ENCODE results near the gene SLX1B.
"Not testable (repeated sequence)": the region's sequence is repeated elsewhere in the genome, so short reads cannot be mapped to it uniquely, and the experiment has no call there.

DNA sequence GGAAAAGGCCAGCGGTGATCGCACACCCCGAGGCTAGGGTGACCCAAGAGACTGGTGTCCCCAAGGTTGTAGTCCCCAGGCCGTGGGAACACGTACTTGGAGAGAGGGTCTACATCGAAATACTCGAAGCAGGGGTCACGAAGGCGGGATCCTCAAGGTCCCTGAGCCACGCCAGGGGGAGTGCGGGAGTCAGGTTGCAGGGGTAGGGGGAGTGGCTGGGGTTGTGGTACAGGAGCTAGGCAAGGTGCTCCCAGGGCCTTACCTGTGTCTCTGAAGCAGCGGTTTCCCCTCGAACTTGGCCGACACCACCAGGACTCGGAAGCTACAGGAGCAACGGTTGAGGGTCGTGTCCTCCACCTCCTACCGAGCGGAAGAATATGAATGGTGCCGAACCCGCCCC lies 579 bp upstream of the SLX1B start:
- TF ChIP-seq EP300 (IDR thresholded peaks at IDR 0.05) = not testable (repeated sequence)
- TF ChIP-seq, protein P1, sequence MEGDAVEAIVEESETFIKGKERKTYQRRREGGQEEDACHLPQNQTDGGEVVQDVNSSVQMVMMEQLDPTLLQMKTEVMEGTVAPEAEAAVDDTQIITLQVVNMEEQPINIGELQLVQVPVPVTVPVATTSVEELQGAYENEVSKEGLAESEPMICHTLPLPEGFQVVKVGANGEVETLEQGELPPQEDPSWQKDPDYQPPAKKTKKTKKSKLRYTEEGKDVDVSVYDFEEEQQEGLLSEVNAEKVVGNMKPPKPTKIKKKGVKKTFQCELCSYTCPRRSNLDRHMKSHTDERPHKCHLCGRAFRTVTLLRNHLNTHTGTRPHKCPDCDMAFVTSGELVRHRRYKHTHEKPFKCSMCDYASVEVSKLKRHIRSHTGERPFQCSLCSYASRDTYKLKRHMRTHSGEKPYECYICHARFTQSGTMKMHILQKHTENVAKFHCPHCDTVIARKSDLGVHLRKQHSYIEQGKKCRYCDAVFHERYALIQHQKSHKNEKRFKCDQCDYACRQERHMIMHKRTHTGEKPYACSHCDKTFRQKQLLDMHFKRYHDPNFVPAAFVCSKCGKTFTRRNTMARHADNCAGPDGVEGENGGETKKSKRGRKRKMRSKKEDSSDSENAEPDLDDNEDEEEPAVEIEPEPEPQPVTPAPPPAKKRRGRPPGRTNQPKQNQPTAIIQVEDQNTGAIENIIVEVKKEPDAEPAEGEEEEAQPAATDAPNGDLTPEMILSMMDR (IDR thresholded peaks at IDR 0.05) = not testable (repeated sequence)

Measured in upper lobe of left lung (tissue), 4 donors.